Peyer's patch (tissue), 4 donors: Measurements from ENCODE around the gene PTPN3. TPM values are rescaled to one million over a fixed set of nuclear protein-coding genes. Genes with fewer than 3 reads are reported as not detected.
"Not testable (repeated sequence)": the region's sequence is repeated elsewhere in the genome, so short reads cannot be mapped to it uniquely, and the experiment has no call there.

ENCODE experiments used
- DNase-seq, 3 donors: peaks; one replicate each; pipeline ENCODE4 v3.0.0-alpha.2; 2017 to 2019
- H3K27ac ChIP-seq, 4 donors: fragments of 200-600 bp; sonication (generic); one replicate each; pipeline ENCODE4 v1.5.1; 2016 to 2019
- H3K27me3 ChIP-seq, 2 donors: fragments of 200-600 bp; sonication (generic); one replicate each; pipeline ENCODE4 v1.5.1; 2019
- H3K36me3 ChIP-seq, 3 donors: fragments of 200-600 bp; sonication (generic); one replicate each; pipeline ENCODE4 v1.5.1; 2016 to 2019
- H3K4me1 ChIP-seq, 4 donors: fragments of 200-600 bp; sonication (generic); one replicate each; pipeline ENCODE4 v1.5.1; 2016 to 2019
- H3K4me3 ChIP-seq, 4 donors: fragments of 200-600 bp; sonication (generic); 1 replicate in 3 of 4; 2 replicates in 1 of 4; pipeline ENCODE4 v1.5.1; 2016 to 2019; ENCODE audit warnings: mild to moderate bottlenecking in 1 of 4
- H3K9me3 ChIP-seq, 4 donors: fragments of 200-600 bp; sonication (generic); one replicate each; pipeline ENCODE4 v1.5.1; 2016 to 2019; ENCODE audit warnings: mild to moderate bottlenecking in 1 of 4
- POLR2A ChIP-seq, 2 donors: fragments of 450-650 bp; IDR thresholded peaks; one replicate each; pipeline ENCODE4 v1.5.1; 2017; ENCODE audit warnings: antibody characterized with exemption in 2 of 2, mild to moderate bottlenecking in 2 of 2, moderate library complexity in 2 of 2
- total RNA-seq, 4 donors: library from RNA; depleted of rRNA; stranded (reverse); fragments of >200 nt; gene quantifications; one replicate each; pipeline ENCODE4 v1.1.0, GENCODE V29; 2016
- TF ChIP-seq, protein P1 (sequence below), 6 experiments: fragments of 450-650 bp in 4 of 6; fragments of 200-600 bp in 2 of 6; sonication (generic) in 1 of 6; IDR thresholded peaks; one replicate each; pipeline ENCODE4 v1.5.1; 2017 to 2019; ENCODE audit warnings: antibody characterized with exemption in 6 of 6, mild to moderate bottlenecking in 3 of 6, moderate library complexity in 1 of 6

PTPN3 gene
- total RNA-seq, 4 donors from 2014 or later: 17.3 to 53.6 (median 37.4) TPM

DNA sequence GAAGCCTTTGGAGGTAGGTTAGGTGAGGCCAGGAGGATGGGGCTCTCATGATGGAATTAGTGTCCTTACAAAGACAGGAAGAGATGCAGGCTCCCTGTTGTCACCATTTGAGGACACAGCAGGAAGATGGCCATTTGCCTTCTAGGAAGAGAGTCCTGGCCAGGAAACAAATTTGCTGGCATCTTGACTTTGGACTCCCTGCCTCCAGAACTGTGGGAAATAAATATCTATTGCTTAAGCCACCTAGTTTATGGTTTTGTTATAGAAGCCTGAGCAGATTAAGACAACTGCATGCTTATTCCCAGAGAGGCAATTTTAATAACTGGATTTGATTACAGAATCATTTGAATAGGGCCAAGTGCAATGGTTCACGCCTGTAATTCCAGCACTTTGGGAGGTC lies 126.7 kb downstream of the PTPN3 start:
- H3K36me3 ChIP-seq: no peaks in the 10 kb centered on the region
- TF ChIP-seq, protein P1, sequence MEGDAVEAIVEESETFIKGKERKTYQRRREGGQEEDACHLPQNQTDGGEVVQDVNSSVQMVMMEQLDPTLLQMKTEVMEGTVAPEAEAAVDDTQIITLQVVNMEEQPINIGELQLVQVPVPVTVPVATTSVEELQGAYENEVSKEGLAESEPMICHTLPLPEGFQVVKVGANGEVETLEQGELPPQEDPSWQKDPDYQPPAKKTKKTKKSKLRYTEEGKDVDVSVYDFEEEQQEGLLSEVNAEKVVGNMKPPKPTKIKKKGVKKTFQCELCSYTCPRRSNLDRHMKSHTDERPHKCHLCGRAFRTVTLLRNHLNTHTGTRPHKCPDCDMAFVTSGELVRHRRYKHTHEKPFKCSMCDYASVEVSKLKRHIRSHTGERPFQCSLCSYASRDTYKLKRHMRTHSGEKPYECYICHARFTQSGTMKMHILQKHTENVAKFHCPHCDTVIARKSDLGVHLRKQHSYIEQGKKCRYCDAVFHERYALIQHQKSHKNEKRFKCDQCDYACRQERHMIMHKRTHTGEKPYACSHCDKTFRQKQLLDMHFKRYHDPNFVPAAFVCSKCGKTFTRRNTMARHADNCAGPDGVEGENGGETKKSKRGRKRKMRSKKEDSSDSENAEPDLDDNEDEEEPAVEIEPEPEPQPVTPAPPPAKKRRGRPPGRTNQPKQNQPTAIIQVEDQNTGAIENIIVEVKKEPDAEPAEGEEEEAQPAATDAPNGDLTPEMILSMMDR (IDR thresholded peaks at IDR 0.05): no peak
- no peak for TF ChIP-seq POLR2A (IDR thresholded peaks at IDR 0.05)
- no peak overlapping the region for H3K4me3 ChIP-seq
- DNase-seq: no peak
- H3K4me1 ChIP-seq: no peaks in the 10 kb centered on the region
- no peaks in the 10 kb centered on the region for H3K27me3 ChIP-seq
- H3K9me3 ChIP-seq: no peaks in the 10 kb centered on the region
- no peak overlapping the region for H3K27ac ChIP-seq

DNA sequence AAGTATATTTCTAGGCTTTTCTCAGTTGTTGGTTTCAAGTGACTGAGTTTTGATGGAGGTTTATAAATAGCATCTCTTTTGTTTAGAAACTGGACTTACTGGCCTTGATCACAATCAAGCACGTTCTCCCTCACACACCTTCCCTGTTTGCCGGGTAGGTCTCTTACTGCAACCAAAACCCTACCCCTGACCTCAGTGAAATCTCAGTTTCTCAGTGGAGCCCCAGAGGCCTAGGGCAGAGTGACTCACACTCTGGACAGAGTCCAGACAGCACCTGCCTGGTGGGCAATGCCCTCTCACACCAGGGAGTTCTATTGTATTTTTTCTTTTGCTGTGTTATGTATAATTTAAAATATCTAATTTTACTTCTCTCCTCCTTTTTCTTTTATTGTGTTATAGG lies 128.8 kb downstream of the PTPN3 start:
- no peak overlapping the region for H3K27ac ChIP-seq
- no peaks in the 10 kb centered on the region for H3K9me3 ChIP-seq
- no peak overlapping the region for H3K4me3 ChIP-seq
- H3K27me3 ChIP-seq: no peaks in the 10 kb centered on the region
- DNase-seq: no peak
- TF ChIP-seq, protein P1 (IDR thresholded peaks at IDR 0.05): no peak
- TF ChIP-seq POLR2A (IDR thresholded peaks at IDR 0.05): no peak
- H3K4me1 ChIP-seq: no peaks in the 10 kb centered on the region
- H3K36me3 ChIP-seq: no peaks in the 10 kb centered on the region

DNA sequence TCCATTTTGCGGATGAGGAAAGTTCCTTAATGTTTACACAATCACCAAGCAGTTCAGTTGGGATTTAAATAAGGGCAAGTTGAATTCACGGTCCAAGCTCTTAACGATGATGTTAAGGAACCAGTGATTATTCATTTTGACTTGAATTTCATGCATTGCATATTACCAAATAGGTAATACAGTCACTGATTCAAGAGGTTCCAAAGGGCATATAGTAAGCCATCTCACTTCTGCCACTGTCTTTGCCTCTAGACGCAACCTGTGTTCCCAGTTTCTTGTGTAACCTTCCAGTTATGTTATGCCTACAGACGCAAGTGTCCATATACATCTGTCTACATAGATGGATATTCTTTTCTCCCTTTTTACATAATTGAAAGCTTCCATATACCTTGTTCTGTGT lies 137.3 kb downstream of the PTPN3 start:
- DNase-seq: no peak
- H3K9me3 ChIP-seq: no peaks in the 10 kb centered on the region
- no peak overlapping the region for H3K4me3 ChIP-seq
- H3K27me3 ChIP-seq: no peaks in the 10 kb centered on the region
- H3K27ac ChIP-seq: no peak overlapping the region
- no peaks in the 10 kb centered on the region for H3K4me1 ChIP-seq
- no peaks in the 10 kb centered on the region for H3K36me3 ChIP-seq
- TF ChIP-seq, protein P1 (IDR thresholded peaks at IDR 0.05): no peak
- TF ChIP-seq POLR2A (IDR thresholded peaks at IDR 0.05): no peak

DNA sequence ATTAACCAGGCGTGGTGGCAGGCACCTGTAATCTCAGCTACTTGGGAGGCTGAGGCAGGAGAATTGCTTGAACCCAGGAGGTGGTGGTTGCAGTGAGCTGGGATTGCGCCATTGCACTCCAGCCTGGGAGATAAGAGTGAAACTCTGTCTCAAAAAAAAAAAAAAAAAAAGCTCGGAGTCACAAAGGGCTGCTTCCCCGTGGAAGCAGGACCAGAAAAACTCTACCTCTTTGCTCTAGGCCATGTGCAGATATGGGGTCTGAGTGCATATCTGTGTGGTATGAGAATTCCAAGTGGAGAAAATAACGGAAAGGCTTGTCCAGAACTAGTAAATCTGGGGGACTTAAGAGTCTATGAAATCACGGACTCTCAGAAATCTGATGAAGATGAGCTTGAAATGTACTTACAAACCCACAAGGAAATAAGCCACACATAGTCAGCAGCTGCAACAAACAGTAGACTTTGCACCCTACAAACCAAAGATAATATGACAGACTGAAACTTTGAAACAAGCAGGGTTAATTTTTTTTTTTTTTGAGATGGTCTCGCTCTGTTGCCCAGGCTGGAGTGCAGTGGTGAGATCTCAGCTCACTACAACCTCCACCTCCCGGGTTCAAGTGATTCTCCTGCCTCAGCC lies 139.0 kb downstream of the PTPN3 start:
- not testable (repeated sequence) for DNase-seq, H3K36me3 ChIP-seq, H3K4me3 ChIP-seq, H3K27me3 ChIP-seq, H3K9me3 ChIP-seq, H3K4me1 ChIP-seq
- peak overlapping the region in 2 of 4 donors; percentile 55 to 75 for H3K27ac ChIP-seq

DNA sequence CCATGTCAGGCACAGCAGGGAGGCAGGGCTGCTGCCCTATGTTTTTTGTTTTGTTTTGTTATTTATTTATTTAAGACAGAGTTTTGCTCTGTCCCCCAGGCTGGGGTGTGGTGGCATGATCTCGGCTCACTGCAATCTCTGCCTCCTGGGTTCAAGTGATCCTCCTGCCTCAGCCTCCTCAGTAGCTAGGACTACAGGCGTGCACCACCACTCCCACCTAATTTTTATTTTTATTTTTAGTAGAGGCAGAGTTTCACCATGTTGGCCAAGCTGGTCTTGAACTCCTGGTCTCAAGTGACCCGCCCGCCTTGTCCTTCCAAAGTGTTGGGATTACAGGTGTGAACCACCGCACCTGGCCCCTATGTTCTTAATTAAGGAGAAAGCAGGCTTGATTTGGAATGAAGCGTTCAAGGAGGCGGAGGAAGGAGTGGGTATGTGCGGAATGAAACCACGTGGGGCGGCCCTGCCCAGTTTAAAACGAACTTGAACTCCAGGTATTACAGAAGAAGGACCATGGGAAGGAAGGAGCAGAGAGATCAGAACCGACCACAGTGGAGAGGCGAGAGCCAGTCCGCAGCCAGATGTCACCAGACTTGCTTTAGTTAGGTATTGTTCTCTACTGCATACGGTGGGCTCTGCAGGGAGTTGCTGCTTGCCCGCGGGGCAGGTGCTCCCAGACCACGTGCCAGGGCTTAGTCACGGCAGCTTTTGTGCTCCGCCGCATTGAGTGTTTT lies 142.4 kb downstream of the PTPN3 start:
- H3K9me3 ChIP-seq: no peaks in the 10 kb centered on the region
- H3K27me3 ChIP-seq: no peaks in the 10 kb centered on the region
- TF ChIP-seq, protein P1 (IDR thresholded peaks at IDR 0.05): no peak
- no peak for TF ChIP-seq POLR2A (IDR thresholded peaks at IDR 0.05)
- no peak overlapping the region for H3K27ac ChIP-seq
- H3K4me3 ChIP-seq: no peak overlapping the region
- DNase-seq: no peak
- no peaks in the 10 kb centered on the region for H3K4me1 ChIP-seq
- H3K36me3 ChIP-seq: no peaks in the 10 kb centered on the region

DNA sequence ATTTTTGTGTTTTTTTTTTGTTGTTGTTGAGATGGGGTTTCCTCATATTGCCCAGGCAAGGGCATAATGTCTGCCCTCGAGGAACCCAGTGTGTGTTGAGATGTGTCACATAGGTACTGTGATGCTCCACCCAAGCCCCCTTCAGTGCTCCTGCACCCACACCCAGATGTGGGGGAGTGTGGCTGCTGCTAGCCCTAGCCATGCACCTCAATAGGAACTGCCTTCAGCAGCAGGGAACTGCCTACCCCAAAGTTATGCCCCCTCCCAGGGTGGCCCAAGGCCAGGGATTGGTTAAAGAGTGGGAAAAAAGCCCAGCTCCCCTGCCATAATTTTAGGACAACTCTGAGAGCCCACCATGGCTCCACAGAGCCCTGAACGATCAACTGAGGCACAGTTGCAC lies 143.9 kb downstream of the PTPN3 start:
- no peak for DNase-seq
- Histone ChIP-seq H3K4me1 (no peaks in the 10 kb centered on the region), H3K36me3 (no peaks in the 10 kb centered on the region), H3K9me3 (no peaks in the 10 kb centered on the region), H3K27ac (no peak overlapping the region), H3K27me3 (no peaks in the 10 kb centered on the region), H3K4me3 (no peak overlapping the region)
- TF ChIP-seq, protein P1 (IDR thresholded peaks at IDR 0.05): no peak
- no peak for TF ChIP-seq POLR2A (IDR thresholded peaks at IDR 0.05)
